ENCODE measurements around the gene ADCY7.

ADCY7 gene

GRCh38 chr16:50269061-50269705 lies 2.8 kb downstream of the ADCY7 start:
- DNase-seq, result no peak

- no peak for DNase-seq
Measured at GRCh38 chr16:50269769-50270509, 3.6 kb downstream of the ADCY7 start.

DNA sequence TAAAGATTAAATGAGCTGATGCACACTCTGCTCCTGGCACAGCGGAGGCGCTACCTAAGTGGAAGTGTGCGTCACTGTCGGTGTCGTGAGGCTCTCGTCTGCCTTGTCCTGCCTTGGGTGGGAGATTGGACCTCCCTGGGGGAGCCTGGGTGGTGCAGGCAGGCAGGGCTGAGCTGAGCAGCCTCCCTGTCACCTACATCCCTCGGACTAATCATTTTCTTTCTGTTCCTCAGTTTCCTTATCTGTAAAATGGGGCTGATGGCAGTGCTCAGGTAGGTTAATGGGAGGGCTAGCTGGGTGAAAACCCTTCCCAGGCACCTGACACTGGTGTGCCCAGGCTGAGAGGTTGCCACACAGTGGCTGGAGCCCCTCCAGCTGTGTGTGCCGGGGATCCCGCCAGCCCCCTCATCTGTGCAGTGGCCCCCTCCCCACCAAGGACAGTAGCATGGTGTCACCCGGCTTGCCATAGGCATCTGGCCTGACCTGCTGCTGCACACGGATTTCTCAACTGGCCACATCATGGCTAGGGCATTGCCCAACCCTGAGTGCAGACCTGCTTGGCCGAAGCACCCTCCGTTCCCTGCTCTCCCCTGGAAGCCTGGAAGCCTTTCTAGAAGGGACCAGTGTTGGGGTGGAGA lies 4.3 kb downstream of the ADCY7 start:
- DNase-seq, result no peak

DNA sequence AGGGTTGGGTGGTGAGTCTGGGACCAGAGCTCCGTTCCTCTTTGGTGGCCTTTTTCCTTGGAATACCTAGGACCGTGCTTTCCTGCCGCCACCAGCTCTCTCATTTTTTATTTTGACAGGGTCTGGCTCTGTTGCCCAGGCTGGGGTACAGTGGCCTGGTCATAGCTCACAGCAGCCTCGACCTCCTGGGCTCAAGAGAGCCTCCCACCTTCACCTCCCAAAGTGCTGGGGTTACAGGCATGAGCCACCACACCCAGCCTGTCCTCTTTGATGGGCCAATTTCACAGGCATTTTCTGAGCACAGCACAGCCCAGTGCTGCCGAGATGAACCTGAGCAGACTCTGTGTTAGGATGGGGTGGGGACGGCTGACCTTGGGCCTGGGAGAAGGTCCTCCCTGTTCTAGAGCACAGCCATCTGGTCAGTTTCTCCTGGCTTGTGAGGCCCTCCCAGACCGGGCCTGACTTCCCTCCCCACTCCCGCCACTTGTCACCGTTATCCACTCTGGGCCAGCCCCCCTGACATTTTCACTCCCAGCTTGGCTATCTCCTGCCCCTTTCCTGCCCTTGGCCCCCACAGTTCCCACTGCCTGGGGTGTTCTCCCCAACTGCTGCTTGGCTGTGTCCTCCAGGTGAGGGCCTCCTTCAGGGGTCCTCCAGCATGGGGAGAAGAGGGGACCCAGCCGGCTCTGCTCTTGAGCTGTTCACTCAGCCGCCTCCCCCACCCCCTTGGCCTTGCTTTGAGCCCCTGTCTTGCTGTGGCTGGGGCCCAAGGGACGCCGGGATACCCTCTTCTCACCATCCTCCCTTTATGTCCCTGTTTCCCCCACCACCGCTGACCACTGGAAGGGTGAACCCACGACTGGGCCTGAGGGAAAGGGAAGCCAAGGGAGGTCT lies 5.0 kb downstream of the ADCY7 start:
- DNase-seq, result no peak

DNA sequence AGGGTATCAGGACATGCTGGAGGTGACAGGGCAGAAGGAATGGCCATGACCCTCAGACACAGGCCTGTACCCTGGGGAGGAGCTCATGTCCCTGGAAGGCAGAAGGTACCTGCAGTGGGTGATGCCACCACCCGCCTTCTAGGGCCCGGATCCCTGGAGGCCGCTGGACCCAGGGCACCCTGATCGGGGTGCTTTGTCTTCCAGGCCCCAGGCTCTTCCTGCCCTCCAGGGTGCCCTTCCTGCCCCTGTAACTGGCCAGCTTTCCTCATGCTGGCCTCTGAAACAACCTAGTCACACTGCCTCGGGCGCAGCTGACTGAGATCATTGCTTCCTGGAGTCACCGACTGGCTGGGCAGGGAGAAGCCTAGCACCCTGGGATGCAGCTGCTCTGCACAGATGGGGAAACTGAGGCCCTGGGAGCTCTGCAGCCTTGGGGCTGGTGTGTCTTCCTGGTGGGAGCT lies 5.8 kb downstream of the ADCY7 start:
- no peak for DNase-seq

GRCh38 chr16:50272687-50273381 lies 6.5 kb downstream of the ADCY7 start:
- no peak for DNase-seq

GRCh38 chr16:50273382-50273690 lies 7.0 kb downstream of the ADCY7 start:
- no peak for DNase-seq

GRCh38 chr16:50273888-50274325 lies 7.6 kb downstream of the ADCY7 start:
- no peak for DNase-seq

DNA sequence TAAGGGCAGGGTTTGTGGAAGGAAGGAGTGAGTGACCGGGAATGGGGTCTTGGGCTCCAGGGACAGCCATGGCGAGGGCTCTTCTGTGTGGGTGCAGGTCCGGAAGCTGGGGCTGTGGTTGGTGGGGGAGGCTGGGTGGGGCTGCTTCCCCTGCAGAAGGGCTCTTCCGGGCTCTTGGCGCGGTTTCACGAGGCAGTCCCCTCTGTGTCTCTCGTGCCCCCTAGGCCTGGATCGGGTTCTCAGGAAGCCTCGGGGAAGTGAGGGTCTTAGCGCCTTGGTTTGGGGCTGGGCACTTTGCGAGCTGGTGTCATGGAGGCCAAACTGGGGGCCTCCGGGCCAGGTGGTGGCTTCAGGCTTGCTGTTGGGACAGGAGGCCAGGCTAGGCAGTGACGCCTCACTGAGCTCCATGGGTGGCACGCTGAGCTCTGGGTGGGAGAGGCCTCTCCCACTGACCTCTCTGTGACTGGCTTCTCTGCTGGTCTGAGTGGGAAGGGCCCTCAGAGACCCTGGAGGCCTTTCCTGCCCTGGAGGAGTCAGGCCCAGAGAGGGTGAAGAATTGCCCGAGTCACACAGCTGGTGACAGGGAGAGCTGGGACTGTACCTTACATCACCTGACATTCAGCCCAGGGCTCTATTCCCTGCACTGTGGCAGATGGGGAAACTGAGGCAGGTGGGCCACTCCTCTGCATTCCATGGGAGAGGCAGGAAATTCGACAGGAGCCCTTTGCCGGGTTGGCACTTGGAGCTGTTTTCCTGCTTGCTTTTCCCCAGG lies 8.2 kb downstream of the ADCY7 start:
- DNase-seq, result no peak

GRCh38 chr16:50275098-50275415 lies 8.7 kb downstream of the ADCY7 start:
- no peak for DNase-seq

DNA sequence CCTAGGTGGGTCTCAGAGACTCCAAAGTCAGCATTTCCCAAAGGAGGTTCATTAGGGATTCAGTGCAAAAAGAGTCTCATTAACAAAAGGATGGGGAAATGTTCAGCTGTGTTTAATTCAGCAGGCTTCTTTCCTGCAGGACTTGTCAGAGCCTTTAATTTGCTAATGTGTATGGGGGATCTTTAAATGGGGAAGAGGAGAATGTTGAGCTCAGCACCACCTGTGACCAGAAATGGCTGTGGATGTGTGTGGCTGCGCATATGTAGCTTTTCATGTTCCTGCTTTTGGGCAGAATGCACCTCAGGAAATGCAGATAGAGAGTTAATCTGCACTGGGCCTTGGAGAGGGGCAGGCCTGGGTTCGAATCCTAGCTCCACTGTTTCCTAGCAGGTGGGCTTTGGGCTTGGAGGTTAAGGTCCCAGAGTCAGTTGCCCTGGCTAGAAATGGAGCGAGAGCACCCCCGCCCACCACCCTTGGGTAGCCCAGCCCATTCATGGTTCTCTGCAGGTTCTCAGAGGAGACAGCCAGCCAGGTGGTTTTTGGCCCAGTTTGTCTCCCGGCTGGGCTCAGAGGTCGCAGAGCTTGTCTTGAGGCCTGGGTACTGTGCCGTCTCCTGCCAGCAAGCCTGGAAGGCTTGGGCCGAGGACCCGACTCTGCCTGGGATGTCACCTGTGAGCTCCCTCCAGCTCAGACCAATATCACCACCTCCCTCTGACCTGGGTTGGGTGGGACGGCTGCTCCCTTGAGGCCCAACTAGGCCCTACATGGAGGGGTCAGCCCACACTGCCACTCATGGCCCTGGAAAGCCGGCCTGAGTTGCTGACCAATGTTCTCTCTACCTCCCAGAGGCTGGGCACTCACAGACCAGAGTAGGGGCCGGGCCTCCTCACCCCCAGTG lies 9.3 kb downstream of the ADCY7 start:
- no peak for DNase-seq

DNA sequence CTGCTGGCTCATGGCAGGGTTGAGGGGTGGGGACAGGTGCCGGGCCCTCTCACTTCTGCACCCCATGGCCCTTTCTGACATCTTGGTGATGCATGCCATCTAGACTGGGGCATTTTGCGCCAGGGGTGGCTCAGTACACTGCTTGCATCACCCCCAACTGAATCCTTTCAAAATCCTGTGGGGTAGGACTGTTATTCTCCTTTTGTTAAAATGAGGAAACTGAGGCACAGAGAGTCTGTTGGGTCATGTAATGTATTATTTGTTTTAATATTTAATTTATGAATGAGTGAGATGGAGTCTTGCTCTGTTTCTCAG lies 9.9 kb downstream of the ADCY7 start:
- DNase-seq, result no peak

- DNase-seq, result no peak
Measured at GRCh38 chr16:50276801-50277555, 10.6 kb downstream of the ADCY7 start.

- no peak for DNase-seq
Measured at GRCh38 chr16:50278251-50278650, 11.9 kb downstream of the ADCY7 start.

DNA sequence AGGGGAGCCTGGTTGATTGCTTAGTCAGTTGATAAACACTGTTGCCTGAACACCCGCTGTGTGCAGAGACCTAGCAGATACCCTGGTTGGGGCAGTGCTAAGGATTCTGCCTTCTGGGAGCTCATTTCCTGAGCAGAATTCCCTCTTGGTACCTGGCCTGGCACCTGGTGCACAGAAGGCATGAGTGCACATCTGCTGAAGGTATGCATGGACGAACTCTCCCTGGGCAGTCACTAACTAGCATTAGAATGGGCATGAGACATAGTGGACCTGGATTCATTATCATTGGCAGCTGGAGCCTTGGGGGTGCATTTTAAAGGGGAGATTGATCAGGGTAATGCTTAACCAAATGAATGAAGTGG lies 13.1 kb downstream of the ADCY7 start:
- no peak for DNase-seq

DNA sequence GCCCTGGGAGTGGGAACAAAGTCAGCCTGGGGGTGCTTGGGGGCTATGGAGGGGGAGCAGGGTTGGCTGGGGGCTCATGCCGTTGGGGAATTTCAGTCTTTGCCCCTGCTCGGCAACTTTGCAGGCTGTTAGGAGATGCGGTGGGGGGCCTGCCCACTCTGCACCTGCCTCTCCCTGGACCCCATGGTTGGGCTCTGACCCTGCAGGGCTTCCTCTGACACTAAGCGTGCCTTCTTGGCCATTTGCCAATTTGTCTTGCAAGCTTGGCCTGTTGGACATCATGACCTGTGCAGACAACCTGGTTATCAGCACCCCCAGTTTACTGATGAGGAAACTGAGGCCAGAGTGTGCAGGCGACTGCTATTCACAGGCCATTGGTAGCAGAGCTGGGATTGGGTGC lies 14.6 kb downstream of the ADCY7 start:
- no peak for DNase-seq

DNA sequence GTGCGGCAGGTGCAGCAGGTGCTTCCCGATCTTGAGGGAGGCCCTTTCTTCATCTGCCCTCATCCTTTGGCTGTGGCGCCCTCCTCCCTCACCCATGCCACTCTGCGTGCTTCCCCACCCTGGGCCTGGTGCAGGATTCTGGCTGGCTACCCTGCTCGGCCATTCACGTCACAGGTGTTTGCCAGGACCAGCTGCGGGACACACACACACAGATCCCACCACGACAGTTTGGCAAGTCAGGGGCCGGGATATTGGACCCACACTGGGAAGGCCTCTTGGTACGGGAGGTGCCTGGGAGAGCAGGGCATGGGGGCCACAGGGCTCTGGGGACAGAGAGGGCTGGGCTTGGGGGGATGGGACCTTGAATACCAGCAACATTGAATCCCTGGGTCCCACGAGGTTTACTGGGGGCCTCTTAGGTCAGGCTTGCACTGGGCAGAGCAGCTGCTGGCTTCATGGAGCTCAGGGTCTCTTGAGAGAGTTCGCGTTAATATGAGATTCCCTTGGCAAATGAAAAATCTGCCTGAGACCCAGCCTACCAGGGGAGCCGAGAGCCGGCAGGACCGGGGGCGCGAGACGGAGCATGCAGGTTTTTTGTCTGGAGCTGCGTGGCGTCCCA lies 15.1 kb downstream of the ADCY7 start:
- DNase-seq, result no peak

DNA sequence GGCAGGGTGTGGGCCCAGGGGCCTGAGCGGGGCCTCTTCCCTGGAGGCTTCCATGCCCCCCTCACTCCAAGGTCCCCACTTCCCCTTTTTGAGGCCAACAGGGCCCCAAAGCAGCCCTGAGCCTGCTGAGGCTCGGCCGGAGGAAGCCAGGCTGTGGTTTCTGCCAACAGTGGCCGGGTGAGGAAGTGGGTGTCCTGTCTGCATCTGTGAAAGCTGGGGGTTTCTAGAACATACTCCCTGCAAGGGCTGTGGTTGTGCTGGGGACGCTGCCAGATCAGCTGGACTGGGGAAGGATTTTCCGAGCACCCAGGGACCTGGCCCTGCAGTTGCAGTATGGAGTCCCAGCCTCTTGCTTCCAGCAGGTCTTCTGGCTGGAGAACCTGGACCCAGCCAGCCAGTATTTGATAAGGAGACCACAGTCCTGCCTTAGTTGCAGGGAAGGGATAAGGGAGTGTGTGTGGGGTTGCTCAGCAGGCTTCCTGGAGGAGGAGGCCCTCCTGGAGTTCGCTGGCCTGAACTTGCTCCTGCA lies 15.7 kb downstream of the ADCY7 start:
- DNase-seq, result no peak

DNA sequence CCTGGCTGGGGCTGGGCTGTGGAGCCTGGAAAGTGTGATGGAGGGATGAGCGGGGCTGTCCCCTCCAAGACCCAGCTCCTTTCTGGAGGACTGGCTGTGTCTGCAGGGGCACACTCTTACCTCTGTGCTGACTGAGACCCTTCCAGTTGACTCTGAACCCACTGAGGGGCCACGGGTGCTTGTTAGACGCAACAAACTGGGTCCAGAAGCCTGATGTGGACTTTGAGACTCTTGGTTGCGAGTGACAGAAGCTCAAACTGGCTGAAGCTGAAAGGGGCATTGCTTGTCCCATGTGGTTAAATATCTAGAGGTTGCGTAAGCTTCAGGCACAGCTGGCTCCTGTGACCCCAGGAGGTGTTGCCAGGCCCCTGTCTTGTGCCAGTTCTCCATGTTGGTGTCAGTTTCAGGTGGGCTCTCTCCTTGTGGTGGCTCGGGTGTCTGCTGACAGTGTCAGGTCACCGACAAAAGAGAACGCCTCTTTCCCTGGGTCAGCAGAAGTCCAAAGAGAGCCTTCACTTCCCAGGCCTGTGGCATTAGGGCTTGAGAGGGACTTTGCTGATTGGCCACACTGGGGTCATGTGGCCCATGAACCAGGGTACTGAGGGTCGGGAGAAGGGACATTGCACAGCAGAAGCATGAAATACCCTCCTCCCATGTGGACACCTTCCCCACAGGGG lies 16.7 kb downstream of the ADCY7 start:
- DNase-seq, result no peak

All from NCI-H1092 (cell line).